ENCODE data around the gene MFGE8.

DNA sequence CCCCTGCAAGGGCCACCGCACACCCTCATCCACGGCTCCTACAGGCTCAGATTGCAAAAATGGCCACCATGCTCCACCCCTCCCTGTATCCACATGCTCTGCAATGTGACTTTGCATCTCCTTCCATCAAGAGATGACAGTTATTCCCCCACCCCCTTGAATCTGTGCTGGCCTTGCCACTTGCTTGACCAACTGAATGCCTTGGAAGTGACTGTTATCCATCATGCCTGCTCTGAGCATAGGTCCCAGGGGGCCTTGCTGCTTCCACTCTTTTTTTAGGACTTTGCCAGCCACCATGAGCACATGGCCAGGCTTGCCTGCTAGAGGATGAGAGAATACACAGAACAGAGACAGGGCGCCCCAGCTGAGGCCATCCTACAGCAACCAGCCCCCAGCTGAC is 31.4 kb downstream of the MFGE8 start:
- TF ChIP-seq, protein P1, sequence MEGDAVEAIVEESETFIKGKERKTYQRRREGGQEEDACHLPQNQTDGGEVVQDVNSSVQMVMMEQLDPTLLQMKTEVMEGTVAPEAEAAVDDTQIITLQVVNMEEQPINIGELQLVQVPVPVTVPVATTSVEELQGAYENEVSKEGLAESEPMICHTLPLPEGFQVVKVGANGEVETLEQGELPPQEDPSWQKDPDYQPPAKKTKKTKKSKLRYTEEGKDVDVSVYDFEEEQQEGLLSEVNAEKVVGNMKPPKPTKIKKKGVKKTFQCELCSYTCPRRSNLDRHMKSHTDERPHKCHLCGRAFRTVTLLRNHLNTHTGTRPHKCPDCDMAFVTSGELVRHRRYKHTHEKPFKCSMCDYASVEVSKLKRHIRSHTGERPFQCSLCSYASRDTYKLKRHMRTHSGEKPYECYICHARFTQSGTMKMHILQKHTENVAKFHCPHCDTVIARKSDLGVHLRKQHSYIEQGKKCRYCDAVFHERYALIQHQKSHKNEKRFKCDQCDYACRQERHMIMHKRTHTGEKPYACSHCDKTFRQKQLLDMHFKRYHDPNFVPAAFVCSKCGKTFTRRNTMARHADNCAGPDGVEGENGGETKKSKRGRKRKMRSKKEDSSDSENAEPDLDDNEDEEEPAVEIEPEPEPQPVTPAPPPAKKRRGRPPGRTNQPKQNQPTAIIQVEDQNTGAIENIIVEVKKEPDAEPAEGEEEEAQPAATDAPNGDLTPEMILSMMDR (IDR thresholded peaks at IDR 0.05; ENCODE audit: insufficient read depth, low read length), result no peak
- no peak for TF ChIP-seq POLR2AphosphoS5 (IDR thresholded peaks at IDR 0.05; ENCODE audit: low read depth)
- no peak for TF ChIP-seq GABPA (IDR thresholded peaks at IDR 0.05; ENCODE audit: low read depth)

All from HL-60 (cell line).